Gastroesophageal sphincter (tissue), 4 donors: Measurements from ENCODE around the gene TXLNA. TPM values are rescaled to one million over a fixed set of nuclear protein-coding genes. Genes with fewer than 3 reads are reported as not detected.

Source experiments
- ATAC-seq: fragments of 150-250 bp; one replicate; pipeline ENCODE4 v1.9.1; 2016; ENCODE audit warnings: mild to moderate bottlenecking, moderate library complexity
- H3K27ac ChIP-seq, 4 donors: fragments of 200-600 bp; sonication (generic) in 3 of 4; 1 replicate in 3 of 4; 2 replicates in 1 of 4; pipeline ENCODE4 v1.5.1; 2016 to 2019
- H3K27me3 ChIP-seq: fragments of 200-600 bp; sonication (generic); one replicate; pipeline ENCODE4 v1.5.1; 2019
- H3K36me3 ChIP-seq, 2 donors: fragments of 200-600 bp; sonication (generic); one replicate each; pipeline ENCODE4 v1.5.1; 2019; ENCODE audit warnings: control low read depth in 1 of 2
- H3K4me1 ChIP-seq, 3 donors: fragments of 200-600 bp; sonication (generic); 1 replicate in 2 of 3; 2 replicates in 1 of 3; pipeline ENCODE4 v1.5.1; 2016 to 2019; ENCODE audit warnings: control low read depth in 2 of 3
- H3K4me3 ChIP-seq, 2 donors: fragments of 200-600 bp; sonication (generic); one replicate each; pipeline ENCODE4 v1.5.1; 2019; ENCODE audit warnings: mild to moderate bottlenecking in 1 of 2, moderate library complexity in 1 of 2
- H3K9me3 ChIP-seq, 3 donors: fragments of 200-600 bp; sonication (generic); one replicate each; pipeline ENCODE4 v1.5.1; 2017 to 2019; ENCODE audit warnings: control low read depth in 2 of 3
- CTCF ChIP-seq, 4 experiments: fragments of 200-600 bp in 2 of 4; fragments of 450-650 bp in 2 of 4; sonication (generic) in 1 of 4; IDR thresholded peaks; one replicate each; pipeline ENCODE4 v1.5.1; 2017 to 2019; ENCODE audit warnings: antibody characterized with exemption in 4 of 4, mild to moderate bottlenecking in 2 of 4, moderate library complexity in 2 of 4
- EP300 ChIP-seq: sonication (generic); formaldehyde crosslinking; IDR thresholded peaks from one replicate; pipeline ENCODE4 v1.6.1; 2017; ENCODE audit warnings: antibody characterized with exemption, mild to moderate bottlenecking
- POLR2A ChIP-seq, 2 donors: fragments of 450-650 bp; IDR thresholded peaks; one replicate each; pipeline ENCODE4 v1.6.1; 2017; ENCODE audit warnings: antibody characterized with exemption in 2 of 2, mild to moderate bottlenecking in 2 of 2, moderate library complexity in 1 of 2
- POLR2AphosphoS5 ChIP-seq: sonication (generic); formaldehyde crosslinking; IDR thresholded peaks from one replicate; pipeline ENCODE4 v1.6.1; 2017; ENCODE audit warnings: antibody characterized with exemption
- WGBS, 2 donors: methylation state at CpG; one replicate each; pipeline ENCODE4 v1.1.5; 2018; ENCODE audit warnings: low coverage in 1 of 2; 5-methylcytosine and 5-hydroxymethylcytosine counted together
- total RNA-seq, 4 donors: library from RNA; depleted of rRNA; stranded (reverse); fragments of >200 nt; gene quantifications; one replicate each; pipeline ENCODE4 v1.1.0, GENCODE V29; 2016

The TXLNA gene
- total RNA-seq, 4 donors from 2014 or later, result 44.7 to 86.6 (median 67.3) TPM

GRCh38 chr1:32201011-32201855 is 21.8 kb downstream of the TXLNA start:
- WGBS, 2 donors, result 0% methylated on average over 2 to 7 of the region's 26 CpGs
- H3K27ac ChIP-seq, result peak overlapping the region; percentile 43 to 95 (median 89)
- no peaks in the 10 kb centered on the region for H3K9me3 ChIP-seq
- H3K27me3 ChIP-seq, result no peaks in the 10 kb centered on the region
- H3K4me3 ChIP-seq, result peak overlapping the region; percentile 58 to 72
- peaks cover 6 to 55% (median 25%) of the 10 kb centered on the region in 3 donors for H3K4me1 ChIP-seq
- ATAC-seq, result peak; percentile 40
- TF ChIP-seq POLR2AphosphoS5, result no peak
- peak in 1 of 4 experiments; percentile 33 for TF ChIP-seq CTCF (IDR thresholded peaks at IDR 0.05)
- TF ChIP-seq EP300, result no peak
- no peak for TF ChIP-seq POLR2A (IDR thresholded peaks at IDR 0.05)
- H3K36me3 ChIP-seq, result peaks cover 0 to 23% of the 10 kb centered on the region in 2 donors

GRCh38 chr1:32204943-32205361 is 25.5 kb downstream of the TXLNA start:
- no peaks in the 10 kb centered on the region for H3K9me3 ChIP-seq
- H3K27ac ChIP-seq, result peak overlapping the region in 3 of 4 donors; percentile 66 to 72 (median 66)
- no peak for ATAC-seq
- WGBS, 2 donors, result 27 to 33% methylated on average over 19 to 24 of the region's 26 CpGs
- H3K4me3 ChIP-seq, result peak overlapping the region; percentile 51 to 69
- H3K36me3 ChIP-seq, result no peaks in the 10 kb centered on the region
- TF ChIP-seq EP300, result no peak
- TF ChIP-seq POLR2A (IDR thresholded peaks at IDR 0.05), result no peak
- TF ChIP-seq POLR2AphosphoS5, result no peak
- TF ChIP-seq CTCF (IDR thresholded peaks at IDR 0.05), result no peak
- H3K4me1 ChIP-seq, result peaks cover under 1 to 53% (median 21%) of the 10 kb centered on the region in 3 donors
- H3K27me3 ChIP-seq, result no peaks in the 10 kb centered on the region

GRCh38 chr1:32205401-32206370 is 26.2 kb downstream of the TXLNA start, which contains the start of gene IQCC:
IQCC (plus strand) TSS chr1:32205671; CDS start chr1:32205682, 11 bp downstream.
- no peaks in the 10 kb centered on the region for H3K36me3 ChIP-seq
- H3K4me3 ChIP-seq, result peak within 1 kb of the TSS; percentile 51 to 69
- no peaks in the 10 kb centered on the region for H3K27me3 ChIP-seq
- TF ChIP-seq CTCF (IDR thresholded peaks at IDR 0.05) (no peak), POLR2AphosphoS5 (peak; percentile 59), EP300 (no peak), POLR2A (IDR thresholded peaks at IDR 0.05) (peak in 1 of 2 donors; percentile 43)
- peak within 1 kb of the TSS in 3 of 4 donors; percentile 66 to 72 (median 66) for H3K27ac ChIP-seq
- no peaks in the 10 kb centered on the region for H3K9me3 ChIP-seq
- WGBS, 2 donors, result 2 to 3% methylated on average over 7 to 12 of the region's 77 CpGs
- peak; percentile 88 for ATAC-seq
- peaks cover 0 to 48% (median 20%) of the 10 kb centered on the region in 3 donors for H3K4me1 ChIP-seq

- Histone ChIP-seq H3K27ac (no peak overlapping the region), H3K27me3 (no peaks in the 10 kb centered on the region), H3K4me1 (peaks cover 0 to 31% (median 12%) of the 10 kb centered on the region in 3 donors), H3K36me3 (peaks cover 0 to 11% of the 10 kb centered on the region in 2 donors), H3K9me3 (no peaks in the 10 kb centered on the region), H3K4me3 (no peak overlapping the region)
- TF ChIP-seq POLR2AphosphoS5, result no peak
- no peak for TF ChIP-seq POLR2A (IDR thresholded peaks at IDR 0.05)
- TF ChIP-seq CTCF (IDR thresholded peaks at IDR 0.05), result no peak
- TF ChIP-seq EP300, result no peak
- no peak for ATAC-seq
- 75 to 90% methylated on average over 4 to 6 of the region's 6 CpGs for WGBS, 2 donors
Measured at GRCh38 chr1:32208469-32208868, 29.0 kb downstream of the TXLNA start.
